ENCODE data around the gene SMYD3.

Gene SMYD3

GRCh38 chr1:246176126-246177024 lies 330.7 kb downstream of the SMYD3 start:
- H3K4me3 ChIP-seq (ENCODE audit: low read depth, low read length): no peak overlapping the region
- ChIA-PET POLR2A (no interaction called here), CTCF (no interaction called here)
- TF ChIP-seq ZNF157 (tag by site-specific recombination; IDR thresholded peaks at IDR 0.05) (no peak), ZNF23 (tag by site-specific recombination; IDR thresholded peaks at IDR 0.05; ENCODE audit: borderline replicate concordance) (no peak), SP3 (tag by site-specific recombination; IDR thresholded peaks at IDR 0.05) (no peak), ZNF521 (tag by site-specific recombination; IDR thresholded peaks at IDR 0.05) (no peak), ZFP37 (tag by site-specific recombination; IDR thresholded peaks at IDR 0.05) (no peak), GLI4 (tag by site-specific recombination; IDR thresholded peaks at IDR 0.05) (no peak)
- H3K9me3 ChIP-seq (ENCODE audit: control insufficient read depth, insufficient read depth, low read depth, low read length): no peaks in the 10 kb centered on the region
- H3K36me3 ChIP-seq (ENCODE audit: control insufficient read depth in 2 of 2, insufficient read depth in 1 of 2, low read length in 2 of 2): no peaks in the 10 kb centered on the region
- H3K27ac ChIP-seq (ENCODE audit: extremely low read depth, low read depth, low read length): no peak overlapping the region
- H3K4me1 ChIP-seq (ENCODE audit: control insufficient read depth, insufficient read depth, low read length): no peaks in the 10 kb centered on the region

- Histone ChIP-seq H3K4me3 (ENCODE audit: low read depth, low read length) (no peak overlapping the region), H3K27ac (ENCODE audit: extremely low read depth, low read depth, low read length) (no peak overlapping the region), H3K4me1 (ENCODE audit: control insufficient read depth, insufficient read depth, low read length) (no peaks in the 10 kb centered on the region), H3K36me3 (ENCODE audit: control insufficient read depth in 2 of 2, insufficient read depth in 1 of 2, low read length in 2 of 2) (no peaks in the 10 kb centered on the region), H3K9me3 (ENCODE audit: control insufficient read depth, insufficient read depth, low read depth, low read length) (no peaks in the 10 kb centered on the region)
- CTCF ChIA-PET: no interaction called here
- no peak for TF ChIP-seq ZNF747 (tag by site-specific recombination; IDR thresholded peaks at IDR 0.05)
- no peak for TF ChIP-seq HOXA7 (CRISPR knock-in tag; IDR thresholded peaks at IDR 0.05; ENCODE audit: borderline replicate concordance)
- no peak for TF ChIP-seq ZNF311 (tag by site-specific recombination; IDR thresholded peaks at IDR 0.05; ENCODE audit: borderline replicate concordance)
- no peak for TF ChIP-seq ZNF184 (tag by site-specific recombination; IDR thresholded peaks at IDR 0.05)
- TF ChIP-seq GLI2 (tag by site-specific recombination; IDR thresholded peaks at IDR 0.05; ENCODE audit: borderline replicate concordance, low read depth): no peak
- TF ChIP-seq BCL11B (tag by site-specific recombination; IDR thresholded peaks at IDR 0.05; ENCODE audit: low read depth): no peak
- no peak for TF ChIP-seq KLF17 (tag by site-specific recombination; IDR thresholded peaks at IDR 0.05)
- TF ChIP-seq ZNF223 (tag by site-specific recombination; IDR thresholded peaks at IDR 0.05): no peak
- no peak for TF ChIP-seq ZNF514 (tag by site-specific recombination; IDR thresholded peaks at IDR 0.05)
- no peak for TF ChIP-seq ZNF48 (tag by site-specific recombination; IDR thresholded peaks at IDR 0.05)
- TF ChIP-seq, protein P1, sequence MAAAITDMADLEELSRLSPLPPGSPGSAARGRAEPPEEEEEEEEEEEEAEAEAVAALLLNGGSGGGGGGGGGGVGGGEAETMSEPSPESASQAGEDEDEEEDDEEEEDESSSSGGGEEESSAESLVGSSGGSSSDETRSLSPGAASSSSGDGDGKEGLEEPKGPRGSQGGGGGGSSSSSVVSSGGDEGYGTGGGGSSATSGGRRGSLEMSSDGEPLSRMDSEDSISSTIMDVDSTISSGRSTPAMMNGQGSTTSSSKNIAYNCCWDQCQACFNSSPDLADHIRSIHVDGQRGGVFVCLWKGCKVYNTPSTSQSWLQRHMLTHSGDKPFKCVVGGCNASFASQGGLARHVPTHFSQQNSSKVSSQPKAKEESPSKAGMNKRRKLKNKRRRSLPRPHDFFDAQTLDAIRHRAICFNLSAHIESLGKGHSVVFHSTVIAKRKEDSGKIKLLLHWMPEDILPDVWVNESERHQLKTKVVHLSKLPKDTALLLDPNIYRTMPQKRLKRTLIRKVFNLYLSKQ (tag by site-specific recombination; IDR thresholded peaks at IDR 0.05; ENCODE audit: borderline replicate concordance): no peak
- TF ChIP-seq ZNF114 (tag by site-specific recombination; IDR thresholded peaks at IDR 0.05): no peak
- TF ChIP-seq ZNF596 (tag by site-specific recombination; IDR thresholded peaks at IDR 0.05): no peak
- POLR2A ChIA-PET: no interaction called here
Observed at GRCh38 chr1:246170574-246171261, 336.4 kb downstream of the SMYD3 start.

- no peaks in the 10 kb centered on the region for H3K4me1 ChIP-seq (ENCODE audit: control insufficient read depth, insufficient read depth, low read length)
- POLR2A ChIA-PET: no interaction called here
- CTCF ChIA-PET: no interaction called here
- TF ChIP-seq ZNF837 (tag by site-specific recombination; IDR thresholded peaks at IDR 0.05): no peak
- no peak for TF ChIP-seq ZNF707 (tag by site-specific recombination; IDR thresholded peaks at IDR 0.05)
- no peak for TF ChIP-seq ZNF623 (tag by site-specific recombination; IDR thresholded peaks at IDR 0.05)
- no peak for TF ChIP-seq ZNF132 (tag by site-specific recombination; IDR thresholded peaks at IDR 0.05; ENCODE audit: borderline replicate concordance)
- no peak for TF ChIP-seq ZSCAN16 (tag by site-specific recombination; IDR thresholded peaks at IDR 0.05)
- TF ChIP-seq, protein P2, sequence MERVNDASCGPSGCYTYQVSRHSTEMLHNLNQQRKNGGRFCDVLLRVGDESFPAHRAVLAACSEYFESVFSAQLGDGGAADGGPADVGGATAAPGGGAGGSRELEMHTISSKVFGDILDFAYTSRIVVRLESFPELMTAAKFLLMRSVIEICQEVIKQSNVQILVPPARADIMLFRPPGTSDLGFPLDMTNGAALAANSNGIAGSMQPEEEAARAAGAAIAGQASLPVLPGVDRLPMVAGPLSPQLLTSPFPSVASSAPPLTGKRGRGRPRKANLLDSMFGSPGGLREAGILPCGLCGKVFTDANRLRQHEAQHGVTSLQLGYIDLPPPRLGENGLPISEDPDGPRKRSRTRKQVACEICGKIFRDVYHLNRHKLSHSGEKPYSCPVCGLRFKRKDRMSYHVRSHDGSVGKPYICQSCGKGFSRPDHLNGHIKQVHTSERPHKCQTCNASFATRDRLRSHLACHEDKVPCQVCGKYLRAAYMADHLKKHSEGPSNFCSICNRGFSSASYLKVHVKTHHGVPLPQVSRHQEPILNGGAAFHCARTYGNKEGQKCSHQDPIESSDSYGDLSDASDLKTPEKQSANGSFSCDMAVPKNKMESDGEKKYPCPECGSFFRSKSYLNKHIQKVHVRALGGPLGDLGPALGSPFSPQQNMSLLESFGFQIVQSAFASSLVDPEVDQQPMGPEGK (tag by site-specific recombination; IDR thresholded peaks at IDR 0.05): no peak
- TF ChIP-seq PRDM1 (tag by site-specific recombination; IDR thresholded peaks at IDR 0.05): no peak
- no peak for TF ChIP-seq ZNF169 (tag by site-specific recombination; IDR thresholded peaks at IDR 0.05)
- no peak for TF ChIP-seq ZNF19 (tag by site-specific recombination; IDR thresholded peaks at IDR 0.05; ENCODE audit: low read depth)
- TF ChIP-seq ZNF571 (tag by site-specific recombination; IDR thresholded peaks at IDR 0.05): no peak
Observed at GRCh38 chr1:246169486-246169885, 337.6 kb downstream of the SMYD3 start.

More at GRCh38 chr1:246169486-246169885, 337.6 kb downstream of the SMYD3 start:
- Histone ChIP-seq H3K4me3 (ENCODE audit: low read depth, low read length) (no peak overlapping the region), H3K9me3 (ENCODE audit: control insufficient read depth, insufficient read depth, low read depth, low read length) (no peaks in the 10 kb centered on the region), H3K36me3 (ENCODE audit: control insufficient read depth in 2 of 2, insufficient read depth in 1 of 2, low read length in 2 of 2) (no peaks in the 10 kb centered on the region), H3K27ac (ENCODE audit: extremely low read depth, low read depth, low read length) (no peak overlapping the region)
